A549 (cell line): ENCODE results near the gene MSI2. TPM values are rescaled to one million over a fixed set of nuclear protein-coding genes. Genes with fewer than 3 reads are reported as not detected.

Experiments
- ATAC-seq, 2 experiments: fragments of 200-7000 bp in 1 of 2; fragments of >200 bp in 1 of 2; cut with Nextera tagmentation in 1 of 2; cut with Tn5 transposase in 1 of 2; 3 replicates each; pipeline versions ENCODE4 v1.8.0 to v1.9.1; 2018 to 2020; ENCODE audit warnings: mild to moderate bottlenecking in 1 of 2, moderate library complexity in 1 of 2
- CTCF ChIA-PET: fragments of 300-600 bp; sonication (Branson Sonifier 250); formaldehyde crosslinking; extraction: SDS; loops from one replicate; lab custom pipeline; 2021; ENCODE audit warnings: antibody characterized with exemption, inconsistent platforms; lab: Yijun Ruan, JAX
- POLR2A ChIA-PET: fragments of 350-600 bp; formaldehyde crosslinking; extraction: SDS; loops from one replicate; lab custom pipeline; 2021; ENCODE audit warnings: antibody characterized with exemption, inconsistent platforms; lab: Yijun Ruan, JAX
- DNase-seq, 2 experiments: peaks; one replicate each; pipeline versions ENCODE4 v3.0.0 to v3.0.0-alpha.2; 2011 to 2016; ENCODE audit warnings: low read depth in 1 of 2, low spot score in 1 of 2
- FAIRE-seq: peaks from 2 replicates; lab custom pipeline; 2011; peaks lifted over from hg19 to GRCh38; lab: Jason Lieb, UNC
- H3K27ac ChIP-seq, 2 experiments: fragments of >200 bp; sonication (Bioruptor Twin); formaldehyde crosslinking; 3 replicates each; pipeline ENCODE4 v1.5.1; 2016 to 2017
- H3K4me1 ChIP-seq: fragments of >200 bp; sonication (Bioruptor Twin); formaldehyde crosslinking; 3 replicates; pipeline ENCODE4 v1.6.1; 2016
- H3K4me2 ChIP-seq: fragments of >200 bp; sonication (Bioruptor Twin); formaldehyde crosslinking; 3 replicates; pipeline ENCODE4 v1.6.1; 2016
- H3K4me3 ChIP-seq: fragments of >200 bp; sonication (Bioruptor Twin); formaldehyde crosslinking; 3 replicates; pipeline ENCODE4 v1.5.1; 2016
- H3K9me3 ChIP-seq: fragments of >200 bp; sonication (Bioruptor Twin); formaldehyde crosslinking; 3 replicates; pipeline ENCODE4 v1.6.1; 2016
- CBX2 ChIP-seq: fragments of 200-600 bp; sonication (generic); IDR thresholded peaks from 2 replicates; pipeline ENCODE4 v1.6.1; 2016; ENCODE audit warnings: low read depth, mild to moderate bottlenecking, borderline replicate concordance
- CBX8 ChIP-seq: fragments of 200-600 bp; sonication (generic); IDR thresholded peaks from 2 replicates; pipeline ENCODE4 v1.6.1; 2016
- CEBPB ChIP-seq, 2 experiments: fragments of >200 bp in 1 of 2; sonication (Bioruptor Twin) in 1 of 2; formaldehyde crosslinking in 1 of 2; IDR thresholded peaks; 2 replicates each; pipeline ENCODE4 v1.6.1; 2012 to 2016
- CHD4 ChIP-seq: fragments of 200-600 bp; sonication (generic); IDR thresholded peaks from 2 replicates; pipeline ENCODE4 v1.6.1; 2016; ENCODE audit warnings: antibody characterized with exemption, mild to moderate bottlenecking, borderline replicate concordance
- EP300 ChIP-seq, 2 experiments: fragments of >200 bp; sonication (Bioruptor Twin); formaldehyde crosslinking; IDR thresholded peaks; 2 replicates in 1 of 2; 3 replicates in 1 of 2; pipeline ENCODE4 v1.6.1; 2016 to 2017
- FOXS1 ChIP-seq: fragments of 250-450 bp; sonication (Bioruptor Pico); IDR thresholded peaks from 2 replicates; pipeline ENCODE4 v1.5.0; 2020; ENCODE audit warnings: mild to moderate bottlenecking, moderate library complexity
- HDAC2 ChIP-seq: fragments of 200-600 bp; sonication (generic); IDR thresholded peaks from 2 replicates; pipeline ENCODE4 v1.6.1; 2016
- HOXB13 ChIP-seq: fragments of 250-450 bp; sonication (Bioruptor Pico); IDR thresholded peaks from 2 replicates; pipeline ENCODE4 v1.5.0; 2020; ENCODE audit warnings: low read depth, mild to moderate bottlenecking, moderate library complexity
- HOXB5 ChIP-seq: fragments of 250-450 bp; sonication (Bioruptor Pico); IDR thresholded peaks from 2 replicates; pipeline ENCODE4 v1.5.0; 2020; ENCODE audit warnings: mild to moderate bottlenecking, moderate library complexity
- JUN ChIP-seq, 2 experiments: fragments of >200 bp; sonication (Bioruptor Twin); formaldehyde crosslinking; IDR thresholded peaks; 2 replicates in 1 of 2; 3 replicates in 1 of 2; pipeline ENCODE4 v1.6.1; 2016 to 2017
- JUNB ChIP-seq: fragments of >200 bp; sonication (Bioruptor Twin); formaldehyde crosslinking; IDR thresholded peaks from 2 replicates; pipeline ENCODE4 v1.6.1; 2016
- KDM1A ChIP-seq: fragments of 200-600 bp; sonication (generic); IDR thresholded peaks from 2 replicates; pipeline ENCODE4 v1.6.1; 2016; ENCODE audit warnings: low read depth, mild to moderate bottlenecking
- KDM5A ChIP-seq: fragments of 200-600 bp; sonication (generic); IDR thresholded peaks from 2 replicates; pipeline ENCODE4 v1.6.1; 2016; ENCODE audit warnings: antibody characterized with exemption, mild to moderate bottlenecking
- MAFK ChIP-seq: fragments of 450-650 bp; IDR thresholded peaks from 2 replicates; pipeline ENCODE4 v1.6.1; 2014; ENCODE audit not compliant: partially characterized antibody
- MAZ ChIP-seq: fragments of 150-350 bp; IDR thresholded peaks from 2 replicates; pipeline ENCODE4 v1.6.1; 2014; ENCODE audit warnings: antibody characterized with exemption, low read depth, low read length, borderline replicate concordance
- NPAS2 ChIP-seq: fragments of 250-450 bp; sonication (Bioruptor Pico); IDR thresholded peaks from 2 replicates; pipeline ENCODE4 v1.8.0; 2022; ENCODE audit warnings: mild to moderate bottlenecking, moderate library complexity, borderline replicate concordance
- PHF8 ChIP-seq: fragments of 200-600 bp; sonication (generic); IDR thresholded peaks from 2 replicates; pipeline ENCODE4 v1.6.1; 2016; ENCODE audit warnings: low read depth, mild to moderate bottlenecking, antibody characterized with exemption, moderate library complexity, borderline replicate concordance
- POLR2A ChIP-seq: IDR thresholded peaks from 2 replicates; pipeline ENCODE4 v1.6.1; 2012; ENCODE audit warnings: mild to moderate bottlenecking, low read length
- POLR2AphosphoS2 ChIP-seq: conservative IDR thresholded peaks from 2 replicates; pipeline ENCODE4 v1.6.1; 2012; ENCODE audit warnings: low read length, improper control_type of control experiment, inconsistent platforms
- RCOR1 ChIP-seq: fragments of 150-350 bp; IDR thresholded peaks from 2 replicates; pipeline ENCODE4 v1.6.1; 2014; ENCODE audit warnings: antibody characterized with exemption, low read length, low read depth
- RFX5 ChIP-seq: fragments of 450-650 bp; IDR thresholded peaks from 2 replicates; pipeline ENCODE4 v1.7.1; 2014; ENCODE audit warnings: antibody characterized with exemption, mild to moderate bottlenecking, moderate library complexity
- TP53 ChIP-seq: fragments of 250-450 bp; sonication (Bioruptor Pico); IDR thresholded peaks from 2 replicates; pipeline ENCODE4 v1.5.0; 2021; ENCODE audit warnings: mild to moderate bottlenecking, moderate library complexity
- ZSCAN20 ChIP-seq: fragments of 250-450 bp; sonication (Bioruptor Pico); IDR thresholded peaks from 2 replicates; pipeline ENCODE4 v1.8.0; 2022; ENCODE audit warnings: mild to moderate bottlenecking, moderate library complexity
- WGBS: methylation state at CpG from one replicate; pipeline ENCODE4 v1.1.6; 2017; ENCODE audit errors: missing lambda C conversion rate; 5-methylcytosine and 5-hydroxymethylcytosine counted together
- polyA plus RNA-seq, 4 experiments: library from polyadenylated mRNA; depleted of rRNA in 3 of 4; stranded (reverse); fragments of >200 nt; fragmentation: RNase III in 1 of 4; extraction: RNeasy Plus Mini Kit Qiagen cat#74134 plus additional on column Dnase treatment in 1 of 4; gene quantifications; 2 replicates in 3 of 4; 3 replicates in 1 of 4; pipeline ENCODE4 v1.2.3, GENCODE V29; 2011 to 2017
- TF ChIP-seq, protein P1 (sequence below): IDR thresholded peaks from 2 replicates; pipeline ENCODE4 v1.6.1; 2012; ENCODE audit warnings: low read depth, borderline replicate concordance
- TF ChIP-seq, protein P2 (sequence below): fragments of >200 bp; sonication (Bioruptor Twin); formaldehyde crosslinking; IDR thresholded peaks from 3 replicates; pipeline ENCODE4 v1.5.1; 2016
- TF ChIP-seq, protein P3 (sequence below): IDR thresholded peaks from 2 replicates; pipeline ENCODE4 v1.6.1; 2012
- TF ChIP-seq, protein P4 (sequence below): fragments of 200-600 bp; sonication (generic); IDR thresholded peaks from 2 replicates; pipeline ENCODE4 v1.6.1; 2016; ENCODE audit warnings: antibody characterized with exemption, mild to moderate bottlenecking, moderate library complexity

MSI2 gene
- polyA plus RNA-seq, 2 of the 4 experiments (the other 2 are of a cell fraction) = 43.6 to 44.4 TPM

DNA sequence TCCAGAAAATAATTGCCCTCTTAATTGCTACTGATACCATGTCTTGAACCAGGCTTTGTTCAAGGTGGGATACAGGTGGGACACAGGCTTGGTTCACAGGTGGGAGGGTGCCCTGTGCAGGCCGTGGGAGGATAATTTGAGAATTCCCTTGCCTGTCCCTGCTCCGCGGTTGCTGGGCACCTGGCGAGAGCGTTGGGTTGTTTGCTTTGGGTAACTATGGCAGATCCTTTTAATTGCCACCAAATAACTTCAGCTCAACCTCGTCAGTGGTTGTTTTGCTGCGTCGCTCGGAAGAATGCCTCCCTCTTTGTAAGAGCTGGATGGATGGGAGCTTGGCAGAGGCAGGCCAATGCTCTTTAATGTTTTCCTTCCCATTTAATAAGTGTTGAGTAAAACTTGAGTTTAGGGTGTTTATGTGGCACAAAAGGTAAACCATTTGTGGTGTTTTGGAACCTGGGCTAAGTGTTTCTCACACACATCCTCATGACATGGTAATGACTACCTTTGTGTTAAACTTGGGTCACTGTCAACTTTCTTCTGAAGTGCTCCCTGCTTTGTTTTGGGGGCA is 202.5 kb downstream of the MSI2 start:
- TF ChIP-seq, protein P1, sequence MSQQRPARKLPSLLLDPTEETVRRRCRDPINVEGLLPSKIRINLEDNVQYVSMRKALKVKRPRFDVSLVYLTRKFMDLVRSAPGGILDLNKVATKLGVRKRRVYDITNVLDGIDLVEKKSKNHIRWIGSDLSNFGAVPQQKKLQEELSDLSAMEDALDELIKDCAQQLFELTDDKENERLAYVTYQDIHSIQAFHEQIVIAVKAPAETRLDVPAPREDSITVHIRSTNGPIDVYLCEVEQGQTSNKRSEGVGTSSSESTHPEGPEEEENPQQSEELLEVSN = no peak
- no peak for TF ChIP-seq JUNB
- TF ChIP-seq HOXB13 = no peak
- TF ChIP-seq MAZ = no peak
- TF ChIP-seq, protein P2, sequence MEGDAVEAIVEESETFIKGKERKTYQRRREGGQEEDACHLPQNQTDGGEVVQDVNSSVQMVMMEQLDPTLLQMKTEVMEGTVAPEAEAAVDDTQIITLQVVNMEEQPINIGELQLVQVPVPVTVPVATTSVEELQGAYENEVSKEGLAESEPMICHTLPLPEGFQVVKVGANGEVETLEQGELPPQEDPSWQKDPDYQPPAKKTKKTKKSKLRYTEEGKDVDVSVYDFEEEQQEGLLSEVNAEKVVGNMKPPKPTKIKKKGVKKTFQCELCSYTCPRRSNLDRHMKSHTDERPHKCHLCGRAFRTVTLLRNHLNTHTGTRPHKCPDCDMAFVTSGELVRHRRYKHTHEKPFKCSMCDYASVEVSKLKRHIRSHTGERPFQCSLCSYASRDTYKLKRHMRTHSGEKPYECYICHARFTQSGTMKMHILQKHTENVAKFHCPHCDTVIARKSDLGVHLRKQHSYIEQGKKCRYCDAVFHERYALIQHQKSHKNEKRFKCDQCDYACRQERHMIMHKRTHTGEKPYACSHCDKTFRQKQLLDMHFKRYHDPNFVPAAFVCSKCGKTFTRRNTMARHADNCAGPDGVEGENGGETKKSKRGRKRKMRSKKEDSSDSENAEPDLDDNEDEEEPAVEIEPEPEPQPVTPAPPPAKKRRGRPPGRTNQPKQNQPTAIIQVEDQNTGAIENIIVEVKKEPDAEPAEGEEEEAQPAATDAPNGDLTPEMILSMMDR = no peak
- no peak for TF ChIP-seq CEBPB (IDR thresholded peaks at IDR 0.05)
- no peak for TF ChIP-seq JUN (IDR thresholded peaks at IDR 0.05)
- no peak for TF ChIP-seq POLR2A
- TF ChIP-seq, all 56 proteins: peak for 0
- CTCF ChIA-PET = interaction anchor here (0.9 to 1.6 kb wide), 6 partner anchors 8 to 216 kb away, joined by 3 to 6 read pairs (median 4); no protein-coding TSS in a partner anchor
- peak overlapping the region; percentile 44 for H3K4me2 ChIP-seq

DNA sequence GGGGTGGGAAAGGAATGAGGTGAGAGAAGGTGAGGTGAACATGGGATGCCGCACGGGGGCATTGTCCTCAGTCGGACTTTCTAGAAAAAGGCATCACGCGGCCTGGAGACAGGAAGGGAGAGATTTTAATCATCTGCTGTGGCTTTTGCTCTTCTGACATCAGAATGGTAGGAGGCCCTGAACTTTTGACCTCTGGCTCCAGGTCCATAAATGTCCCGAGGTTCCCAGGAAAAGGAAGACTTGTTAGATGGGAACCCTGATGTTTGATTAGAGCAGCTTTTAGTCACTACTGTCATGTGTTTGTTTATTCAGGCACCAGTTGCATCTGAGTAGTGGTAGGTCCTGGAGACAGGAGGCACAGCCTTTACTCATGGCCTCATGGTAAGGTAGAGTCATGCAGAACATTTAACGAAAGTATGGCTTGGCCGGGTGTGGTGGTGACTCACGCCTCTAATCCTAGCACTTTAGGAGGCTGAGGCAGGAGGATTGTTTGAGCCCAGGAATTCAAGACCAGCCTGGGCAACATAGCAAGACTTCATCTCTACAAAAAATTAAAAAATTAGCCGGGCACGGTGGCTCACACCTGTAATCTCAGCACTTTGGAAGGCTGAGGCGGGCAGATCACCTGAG is 203.1 kb downstream of the MSI2 start:
- Histone ChIP-seq H3K9me3 (no peaks in the 10 kb centered on the region), H3K4me3 (no peak overlapping the region), H3K27ac (peak overlapping the region; percentile 78 to 85), H3K4me1 (peaks cover 59% of the 10 kb centered on the region), H3K4me2 (peak overlapping the region; percentile 44)
- CTCF ChIA-PET = interaction anchor here (0.9 to 1.6 kb wide), 8 partner anchors 9 to 324 kb away, joined by 3 to 6 read pairs (median 4); no protein-coding TSS in a partner anchor
- POLR2A ChIA-PET = interaction anchor here (0.6 kb wide), 1 partner anchor 20 kb away, joined by 3 read pairs; no protein-coding TSS in a partner anchor
- ATAC-seq (peak; percentile 88 to 91), FAIRE-seq (no peak), DNase-seq (peak; percentile 85 to 93)
- 39% methylated on average over 12 of the region's 12 CpGs for WGBS
- TF ChIP-seq RFX5 = no peak
- TF ChIP-seq RCOR1 = no peak
- TF ChIP-seq, protein P2 = peak; percentile 43
- no peak for TF ChIP-seq NPAS2 (CRISPR knock-in tag)
- no peak for TF ChIP-seq CBX8
- no peak for TF ChIP-seq KDM5A
- peak; percentile 79 to 89 for TF ChIP-seq JUN (IDR thresholded peaks at IDR 0.05)
- TF ChIP-seq CHD4 = no peak
- 0 out of 2 replicates have a peak, but pooled peaks have one; percentile 54 for TF ChIP-seq FOXS1 (CRISPR knock-in tag)
- no peak for TF ChIP-seq HDAC2
- TF ChIP-seq, protein P3, sequence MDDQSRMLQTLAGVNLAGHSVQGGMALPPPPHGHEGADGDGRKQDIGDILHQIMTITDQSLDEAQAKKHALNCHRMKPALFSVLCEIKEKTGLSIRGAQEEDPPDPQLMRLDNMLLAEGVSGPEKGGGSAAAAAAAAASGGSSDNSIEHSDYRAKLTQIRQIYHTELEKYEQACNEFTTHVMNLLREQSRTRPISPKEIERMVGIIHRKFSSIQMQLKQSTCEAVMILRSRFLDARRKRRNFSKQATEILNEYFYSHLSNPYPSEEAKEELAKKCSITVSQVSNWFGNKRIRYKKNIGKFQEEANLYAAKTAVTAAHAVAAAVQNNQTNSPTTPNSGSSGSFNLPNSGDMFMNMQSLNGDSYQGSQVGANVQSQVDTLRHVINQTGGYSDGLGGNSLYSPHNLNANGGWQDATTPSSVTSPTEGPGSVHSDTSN = no peak
- TF ChIP-seq EP300 (IDR thresholded peaks at IDR 0.05) = peak; percentile 88 to 89; a peak in 4 of 5 replicates
- TF ChIP-seq TP53 = no peak
- 0 out of 2 replicates have a peak, but pooled peaks have one; percentile 61 for TF ChIP-seq ZSCAN20 (CRISPR knock-in tag)
- no peak for TF ChIP-seq KDM1A
- no peak for TF ChIP-seq POLR2A
- TF ChIP-seq HOXB5 (CRISPR knock-in tag) = no peak
- no peak; a peak in 1 of 4 replicates for TF ChIP-seq CEBPB (IDR thresholded peaks at IDR 0.05)
- TF ChIP-seq, protein P4, sequence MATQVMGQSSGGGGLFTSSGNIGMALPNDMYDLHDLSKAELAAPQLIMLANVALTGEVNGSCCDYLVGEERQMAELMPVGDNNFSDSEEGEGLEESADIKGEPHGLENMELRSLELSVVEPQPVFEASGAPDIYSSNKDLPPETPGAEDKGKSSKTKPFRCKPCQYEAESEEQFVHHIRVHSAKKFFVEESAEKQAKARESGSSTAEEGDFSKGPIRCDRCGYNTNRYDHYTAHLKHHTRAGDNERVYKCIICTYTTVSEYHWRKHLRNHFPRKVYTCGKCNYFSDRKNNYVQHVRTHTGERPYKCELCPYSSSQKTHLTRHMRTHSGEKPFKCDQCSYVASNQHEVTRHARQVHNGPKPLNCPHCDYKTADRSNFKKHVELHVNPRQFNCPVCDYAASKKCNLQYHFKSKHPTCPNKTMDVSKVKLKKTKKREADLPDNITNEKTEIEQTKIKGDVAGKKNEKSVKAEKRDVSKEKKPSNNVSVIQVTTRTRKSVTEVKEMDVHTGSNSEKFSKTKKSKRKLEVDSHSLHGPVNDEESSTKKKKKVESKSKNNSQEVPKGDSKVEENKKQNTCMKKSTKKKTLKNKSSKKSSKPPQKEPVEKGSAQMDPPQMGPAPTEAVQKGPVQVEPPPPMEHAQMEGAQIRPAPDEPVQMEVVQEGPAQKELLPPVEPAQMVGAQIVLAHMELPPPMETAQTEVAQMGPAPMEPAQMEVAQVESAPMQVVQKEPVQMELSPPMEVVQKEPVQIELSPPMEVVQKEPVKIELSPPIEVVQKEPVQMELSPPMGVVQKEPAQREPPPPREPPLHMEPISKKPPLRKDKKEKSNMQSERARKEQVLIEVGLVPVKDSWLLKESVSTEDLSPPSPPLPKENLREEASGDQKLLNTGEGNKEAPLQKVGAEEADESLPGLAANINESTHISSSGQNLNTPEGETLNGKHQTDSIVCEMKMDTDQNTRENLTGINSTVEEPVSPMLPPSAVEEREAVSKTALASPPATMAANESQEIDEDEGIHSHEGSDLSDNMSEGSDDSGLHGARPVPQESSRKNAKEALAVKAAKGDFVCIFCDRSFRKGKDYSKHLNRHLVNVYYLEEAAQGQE = no peak
- no peak for TF ChIP-seq POLR2AphosphoS2
- no peak for TF ChIP-seq CBX2
- TF ChIP-seq MAFK = no peak
- TF ChIP-seq PHF8 = no peak

More for the DNA sequence above, 202.5 kb downstream of the MSI2 start:
- Histone ChIP-seq H3K4me3 (no peak overlapping the region), H3K27ac (peak overlapping the region; percentile 78 to 85), H3K9me3 (no peaks in the 10 kb centered on the region), H3K4me1 (peaks cover 58% of the 10 kb centered on the region)
- FAIRE-seq = no peak
- ATAC-seq = no peak
- POLR2A ChIA-PET = interaction anchor here (0.6 kb wide), 1 partner anchor 19 kb away, joined by 3 read pairs; no protein-coding TSS in a partner anchor
- 94% methylated on average over 9 of the region's 9 CpGs for WGBS
- no peak for DNase-seq
